ENCODE results near the gene TARDBP. TPM values are rescaled to one million over a fixed set of nuclear protein-coding genes. Genes with fewer than 3 reads are reported as not detected.
"Not testable (repeated sequence)": the region's sequence is repeated elsewhere in the genome, so short reads cannot be mapped to it uniquely, and the experiment has no call there.

The TARDBP gene
- polyA plus RNA-seq, 1 donor, result 200 TPM

DNA sequence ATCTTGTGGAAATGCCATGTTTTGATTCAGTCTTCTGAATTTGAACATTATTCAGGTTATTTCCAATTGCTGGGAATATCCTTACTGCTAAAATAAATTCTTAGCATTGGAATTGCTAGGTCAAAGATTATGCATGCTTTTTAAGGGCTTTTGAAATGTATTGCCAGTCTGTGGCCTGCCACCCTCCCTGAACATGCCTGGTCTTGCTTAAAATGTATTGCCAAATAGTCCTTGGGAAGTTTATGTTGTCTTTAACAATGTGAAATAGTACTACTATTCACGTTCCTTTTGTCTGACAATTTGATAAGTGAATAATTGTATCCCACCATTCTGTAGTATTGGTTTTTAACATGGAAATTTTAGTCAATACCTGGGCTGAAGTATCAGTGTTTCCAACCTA is 13.6 kb downstream of the TARDBP start:
- Histone ChIP-seq H3K27me3 (ENCODE audit: control insufficient read depth, insufficient read depth, low read length) (no peaks in the 10 kb centered on the region), H3K4me3 (ENCODE audit: low read length) (no peak overlapping the region), H3K36me3 (ENCODE audit: control insufficient read depth, insufficient read depth, low read length) (peaks cover 39% of the 10 kb centered on the region), H3K27ac (ENCODE audit: low read length) (no peak overlapping the region), H3K4me1 (ENCODE audit: control insufficient read depth, insufficient read depth, low read length) (no peaks in the 10 kb centered on the region), H3K9me3 (ENCODE audit: control insufficient read depth, low read depth, low read length) (no peaks in the 10 kb centered on the region)
- DNase-seq, result no peak
- WGBS (ENCODE audit: insufficient coverage, low lambda C conversion rate), result no CpG with 5 or more reads among the region's 1 CpG

DNA sequence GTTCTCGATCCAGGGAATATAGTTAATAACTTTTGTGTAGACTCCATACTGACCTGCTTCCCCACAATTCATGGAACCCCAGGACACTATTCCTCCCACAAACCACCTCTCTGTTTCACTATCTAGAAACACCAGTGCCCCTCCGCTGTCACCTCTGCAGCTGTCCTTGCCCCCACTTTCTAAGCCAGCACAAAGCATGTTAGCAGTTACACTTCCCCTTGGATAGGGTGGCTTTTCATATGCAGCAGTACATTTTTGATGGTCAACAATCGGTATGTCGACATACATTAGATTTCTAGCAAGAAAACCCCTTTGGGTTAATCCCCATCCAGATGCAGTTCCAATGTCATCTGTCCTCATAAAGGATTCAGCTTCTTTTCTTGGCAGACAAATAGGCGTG is 14.4 kb downstream of the TARDBP start:
- H3K4me1 ChIP-seq (ENCODE audit: control insufficient read depth, insufficient read depth, low read length), result no peaks in the 10 kb centered on the region
- H3K36me3 ChIP-seq (ENCODE audit: control insufficient read depth, insufficient read depth, low read length), result peaks cover 31% of the 10 kb centered on the region
- no peak overlapping the region for H3K27ac ChIP-seq (ENCODE audit: low read length)
- H3K4me3 ChIP-seq (ENCODE audit: low read length), result no peak overlapping the region
- WGBS (ENCODE audit: insufficient coverage, low lambda C conversion rate), result 100% methylated on average over 1 of the region's 5 CpGs
- no peaks in the 10 kb centered on the region for H3K9me3 ChIP-seq (ENCODE audit: control insufficient read depth, low read depth, low read length)
- no peaks in the 10 kb centered on the region for H3K27me3 ChIP-seq (ENCODE audit: control insufficient read depth, insufficient read depth, low read length)
- DNase-seq, result no peak

DNA sequence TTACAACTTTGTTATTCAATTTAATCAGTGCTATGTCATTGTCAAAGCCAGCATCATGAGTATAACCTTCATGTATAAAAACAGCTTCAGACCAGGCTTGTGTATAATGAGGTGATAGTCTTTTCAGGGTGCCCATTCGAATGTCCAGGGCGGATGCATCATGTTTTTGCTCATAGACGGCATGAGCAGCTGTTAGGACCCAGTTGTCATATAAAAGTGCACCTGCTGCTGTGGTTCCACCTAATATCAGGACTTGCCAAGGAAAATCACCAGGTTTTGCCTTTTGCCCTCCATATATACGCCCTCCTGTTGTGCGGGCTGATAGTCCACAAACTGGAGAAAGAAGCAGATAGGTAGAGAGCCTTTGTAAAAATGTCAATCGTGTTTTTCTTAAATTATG is 14.9 kb downstream of the TARDBP start:
- DNase-seq, result no peak
- Histone ChIP-seq H3K4me3 (ENCODE audit: low read length) (no peak overlapping the region), H3K27ac (ENCODE audit: low read length) (no peak overlapping the region), H3K4me1 (ENCODE audit: control insufficient read depth, insufficient read depth, low read length) (no peaks in the 10 kb centered on the region), H3K9me3 (ENCODE audit: control insufficient read depth, low read depth, low read length) (no peaks in the 10 kb centered on the region), H3K36me3 (ENCODE audit: control insufficient read depth, insufficient read depth, low read length) (peaks cover 27% of the 10 kb centered on the region), H3K27me3 (ENCODE audit: control insufficient read depth, insufficient read depth, low read length) (no peaks in the 10 kb centered on the region)
- 100% methylated on average over 2 of the region's 6 CpGs for WGBS (ENCODE audit: insufficient coverage, low lambda C conversion rate)

- DNase-seq, result no peak
- no peak overlapping the region for H3K27ac ChIP-seq (ENCODE audit: low read length)
- no peak overlapping the region for H3K4me3 ChIP-seq (ENCODE audit: low read length)
- H3K27me3 ChIP-seq (ENCODE audit: control insufficient read depth, insufficient read depth, low read length), result no peaks in the 10 kb centered on the region
- WGBS (ENCODE audit: insufficient coverage, low lambda C conversion rate), result no CpG with 5 or more reads among the region's 3 CpGs
- no peaks in the 10 kb centered on the region for H3K4me1 ChIP-seq (ENCODE audit: control insufficient read depth, insufficient read depth, low read length)
- H3K9me3 ChIP-seq (ENCODE audit: control insufficient read depth, low read depth, low read length), result no peaks in the 10 kb centered on the region
- H3K36me3 ChIP-seq (ENCODE audit: control insufficient read depth, insufficient read depth, low read length), result peaks cover 26% of the 10 kb centered on the region
These were observed 15.6 kb downstream of the TARDBP start for GRCh38 chr1:11028018-11028417.

- Histone ChIP-seq H3K27ac (ENCODE audit: low read length) (no peak overlapping the region), H3K4me1 (ENCODE audit: control insufficient read depth, insufficient read depth, low read length) (no peaks in the 10 kb centered on the region), H3K36me3 (ENCODE audit: control insufficient read depth, insufficient read depth, low read length) (peaks cover 13% of the 10 kb centered on the region), H3K27me3 (ENCODE audit: control insufficient read depth, insufficient read depth, low read length) (no peaks in the 10 kb centered on the region), H3K9me3 (ENCODE audit: control insufficient read depth, low read depth, low read length) (no peaks in the 10 kb centered on the region), H3K4me3 (ENCODE audit: low read length) (no peak overlapping the region)
- DNase-seq, result no peak
- 100% methylated on average over 1 of the region's 9 CpGs for WGBS (ENCODE audit: insufficient coverage, low lambda C conversion rate)
These were observed 18.4 kb downstream of the TARDBP start for GRCh38 chr1:11030865-11031264.

GRCh38 chr1:11031624-11032262 is 19.3 kb downstream of the TARDBP start:
- no peaks in the 10 kb centered on the region for H3K4me1 ChIP-seq (ENCODE audit: control insufficient read depth, insufficient read depth, low read length)
- no peak overlapping the region for H3K27ac ChIP-seq (ENCODE audit: low read length)
- no peaks in the 10 kb centered on the region for H3K9me3 ChIP-seq (ENCODE audit: control insufficient read depth, low read depth, low read length)
- peaks cover 8% of the 10 kb centered on the region for H3K36me3 ChIP-seq (ENCODE audit: control insufficient read depth, insufficient read depth, low read length)
- H3K4me3 ChIP-seq (ENCODE audit: low read length), result no peak overlapping the region
- WGBS (ENCODE audit: insufficient coverage, low lambda C conversion rate), result no CpG with 5 or more reads among the region's 10 CpGs
- no peaks in the 10 kb centered on the region for H3K27me3 ChIP-seq (ENCODE audit: control insufficient read depth, insufficient read depth, low read length)
- no peak for DNase-seq

DNA sequence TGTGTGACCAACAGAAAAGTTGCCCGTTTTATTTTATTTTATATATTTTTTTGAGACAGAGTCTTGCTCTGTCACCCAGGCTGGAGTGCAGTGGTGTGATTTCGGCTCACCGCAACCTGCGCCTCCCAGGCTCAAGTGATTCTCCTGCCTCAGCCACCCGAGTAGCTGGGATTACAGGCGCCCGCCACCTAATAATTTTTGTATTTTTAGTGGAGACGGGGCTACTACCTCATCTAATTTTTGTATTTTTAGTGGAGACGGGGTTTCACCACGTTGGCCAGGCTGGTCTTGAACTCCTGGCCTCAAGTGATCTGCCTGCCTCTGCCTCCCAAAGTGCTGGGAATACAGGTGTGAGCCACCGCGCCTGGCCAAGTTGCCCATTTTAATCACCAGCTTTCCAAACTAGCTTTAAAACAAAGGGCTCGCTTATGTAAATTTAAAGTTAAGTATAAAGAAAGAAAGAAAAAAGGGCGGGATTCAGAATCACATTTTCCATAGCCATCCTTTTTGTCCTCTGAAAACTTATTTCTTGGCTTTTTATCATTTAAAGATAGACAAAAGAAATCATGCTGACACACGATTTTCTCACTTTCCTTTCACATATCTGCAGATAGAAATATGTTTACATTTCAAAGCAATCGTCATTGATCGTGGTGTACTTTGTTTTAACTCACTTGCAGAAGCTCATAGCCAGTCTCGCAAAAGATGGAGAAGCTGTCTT is 24.7 kb downstream of the TARDBP start:
- not testable (repeated sequence) for H3K27ac ChIP-seq (ENCODE audit: low read length); H3K4me1 ChIP-seq (ENCODE audit: control insufficient read depth, insufficient read depth, low read length); H3K27me3 ChIP-seq (ENCODE audit: control insufficient read depth, insufficient read depth, low read length); DNase-seq; H3K36me3 ChIP-seq (ENCODE audit: control insufficient read depth, insufficient read depth, low read length); H3K9me3 ChIP-seq (ENCODE audit: control insufficient read depth, low read depth, low read length); H3K4me3 ChIP-seq (ENCODE audit: low read length)
- 81% methylated on average over 2 of the region's 18 CpGs for WGBS (ENCODE audit: insufficient coverage, low lambda C conversion rate)

DNA sequence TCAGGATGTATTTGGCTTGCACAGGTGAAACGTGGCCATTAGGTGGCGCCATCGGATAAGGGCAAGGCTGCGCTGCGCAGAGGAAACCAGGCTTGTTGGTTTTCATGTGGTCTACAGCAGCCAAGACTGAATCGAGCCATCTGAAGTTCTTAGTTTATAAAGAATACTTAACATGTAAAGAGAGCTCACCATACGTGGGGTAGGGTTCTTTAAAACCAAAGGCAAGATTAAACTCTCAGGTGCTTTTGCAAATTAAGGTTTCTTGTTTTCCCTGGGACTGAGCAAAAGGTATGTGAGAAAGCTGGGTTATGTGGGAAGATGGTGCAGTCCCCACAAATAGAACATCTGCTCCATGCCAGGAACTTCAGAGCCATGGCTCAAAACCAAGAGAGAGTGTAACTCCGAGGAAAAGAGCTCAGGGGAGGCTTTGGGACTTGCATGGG is 25.3 kb downstream of the TARDBP start:
- DNase-seq, result peak; percentile 69 to 78
- H3K27ac ChIP-seq (ENCODE audit: low read length), result no peak overlapping the region
- no peaks in the 10 kb centered on the region for H3K9me3 ChIP-seq (ENCODE audit: control insufficient read depth, low read depth, low read length)
- peaks cover 2% of the 10 kb centered on the region for H3K4me1 ChIP-seq (ENCODE audit: control insufficient read depth, insufficient read depth, low read length)
- no peaks in the 10 kb centered on the region for H3K36me3 ChIP-seq (ENCODE audit: control insufficient read depth, insufficient read depth, low read length)
- no peak overlapping the region for H3K4me3 ChIP-seq (ENCODE audit: low read length)
- H3K27me3 ChIP-seq (ENCODE audit: control insufficient read depth, insufficient read depth, low read length), result peaks cover 5% of the 10 kb centered on the region
- no CpG with 5 or more reads among the region's 8 CpGs for WGBS (ENCODE audit: insufficient coverage, low lambda C conversion rate)

DNA sequence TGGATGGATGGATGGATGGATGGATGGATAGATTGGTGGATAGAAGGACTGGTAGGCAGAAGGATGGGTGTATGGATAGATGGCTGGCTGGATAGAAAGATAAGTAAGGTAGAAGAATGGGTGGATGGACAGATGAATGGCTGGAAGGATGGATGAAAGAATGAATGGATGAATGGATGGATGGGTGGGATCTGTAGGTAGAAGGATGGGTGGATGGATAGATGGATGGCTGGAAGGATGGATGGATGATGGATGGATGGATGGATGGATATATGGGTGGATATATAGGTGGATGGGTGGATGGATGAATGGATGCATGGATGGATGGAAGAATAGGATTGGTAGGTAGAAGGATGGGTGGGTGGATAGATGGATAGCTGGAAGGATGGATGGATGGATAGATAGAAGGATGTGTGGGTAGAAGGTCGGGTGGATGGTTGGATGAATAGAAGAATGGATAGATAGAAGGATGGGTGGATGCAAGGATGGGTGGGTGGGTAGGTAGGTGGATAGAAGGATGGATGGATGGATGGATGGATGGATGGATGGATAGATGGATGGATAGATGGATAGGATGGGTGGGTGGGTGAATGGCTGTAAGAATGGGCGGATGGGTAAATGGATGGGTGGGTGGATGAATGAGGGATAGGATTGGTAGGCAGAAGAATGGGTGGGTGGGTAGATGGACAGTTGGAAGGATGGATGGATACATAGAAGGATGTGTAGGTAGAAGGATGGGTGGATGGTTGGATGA is 27.1 kb downstream of the TARDBP start:
- DNase-seq, result no peak
- Histone ChIP-seq H3K9me3 (ENCODE audit: control insufficient read depth, low read depth, low read length) (no peaks in the 10 kb centered on the region), H3K27me3 (ENCODE audit: control insufficient read depth, insufficient read depth, low read length) (peaks cover 5% of the 10 kb centered on the region), H3K27ac (ENCODE audit: low read length) (no peak overlapping the region), H3K4me1 (ENCODE audit: control insufficient read depth, insufficient read depth, low read length) (peaks cover 2% of the 10 kb centered on the region), H3K36me3 (ENCODE audit: control insufficient read depth, insufficient read depth, low read length) (no peaks in the 10 kb centered on the region), H3K4me3 (ENCODE audit: low read length) (no peak overlapping the region)
- 75% methylated on average over 1 of the region's 2 CpGs for WGBS (ENCODE audit: insufficient coverage, low lambda C conversion rate)

DNA sequence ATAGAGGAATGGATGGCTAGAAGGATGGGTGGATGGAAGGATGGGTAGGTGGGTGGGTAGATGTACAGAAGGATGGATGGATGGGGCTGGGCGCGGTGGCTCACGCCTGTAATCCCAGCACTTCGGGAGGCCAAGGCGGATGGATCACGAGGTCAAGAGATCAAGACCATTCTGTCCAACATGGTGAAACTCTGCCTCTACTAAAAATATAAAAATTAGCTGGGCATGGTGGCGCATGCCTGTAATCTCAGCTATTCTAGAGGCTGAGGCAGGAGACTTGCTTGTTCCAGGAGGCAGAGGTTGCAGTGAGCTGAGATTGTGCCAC is 27.6 kb downstream of the TARDBP start:
- not testable (repeated sequence) for H3K27ac ChIP-seq (ENCODE audit: low read length); H3K36me3 ChIP-seq (ENCODE audit: control insufficient read depth, insufficient read depth, low read length); H3K4me1 ChIP-seq (ENCODE audit: control insufficient read depth, insufficient read depth, low read length); DNase-seq; H3K4me3 ChIP-seq (ENCODE audit: low read length); H3K9me3 ChIP-seq (ENCODE audit: control insufficient read depth, low read depth, low read length); H3K27me3 ChIP-seq (ENCODE audit: control insufficient read depth, insufficient read depth, low read length)
- WGBS (ENCODE audit: insufficient coverage, low lambda C conversion rate), result 100% methylated on average over 1 of the region's 7 CpGs

Measured in large intestine (tissue), 3 donors.